SIG-M5 treated with dmso at 0.1 percent for 504 hours (cell line): ENCODE measurements around the gene HCST.

Source experiments
- DNase-seq: peaks from one replicate; lab custom pipeline; 2025; ENCODE audit not compliant: unreplicated experiment; lab: John Stamatoyannopoulos, UW

The HCST gene, protein sequence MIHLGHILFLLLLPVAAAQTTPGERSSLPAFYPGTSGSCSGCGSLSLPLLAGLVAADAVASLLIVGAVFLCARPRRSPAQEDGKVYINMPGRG

DNA sequence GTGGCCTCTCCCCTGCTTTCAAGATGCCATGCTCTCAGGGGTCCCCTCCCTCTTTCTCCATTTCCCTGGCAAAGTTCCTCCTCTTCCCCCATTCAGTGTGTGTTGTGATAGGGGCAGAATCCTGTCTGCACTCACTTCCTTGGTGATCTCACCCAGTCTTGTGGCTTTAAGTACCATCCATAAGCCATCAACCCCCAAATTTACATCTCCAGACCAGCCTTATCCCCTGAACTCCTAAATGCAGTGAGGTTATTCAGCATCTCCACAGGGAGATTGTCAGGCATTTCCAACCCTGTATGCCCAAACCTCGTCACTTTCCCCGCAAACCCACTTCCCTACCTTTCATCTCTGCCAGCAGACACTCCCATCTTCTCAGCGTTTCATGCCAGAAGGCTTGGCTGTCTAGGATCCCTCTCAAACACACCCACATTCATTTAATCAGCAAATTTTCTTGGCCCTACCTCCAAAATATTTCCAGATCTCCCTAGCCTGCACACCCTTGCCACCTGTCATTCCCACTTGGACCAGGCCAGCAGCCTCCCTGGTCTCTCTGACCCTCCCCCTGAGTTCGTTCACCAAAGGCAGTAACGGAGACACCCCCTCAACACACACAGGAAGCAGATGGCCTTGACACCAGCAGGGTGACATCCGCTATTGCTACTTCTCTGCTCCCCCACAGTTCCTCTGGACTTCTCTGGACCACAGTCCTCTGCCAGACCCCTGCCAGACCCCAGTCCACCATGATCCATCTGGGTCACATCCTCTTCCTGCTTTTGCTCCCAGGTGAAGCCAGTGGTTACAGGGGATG is at the start of gene HCST:
Gene HCST, plus strand, starts transcription at position 676 of the 808 bp plus-strand sequence. Its CDS starts 65 bp downstream, at position 741.
- DNase-seq, result peak; percentile 53

GRCh38 chr19:35853038-35853756 is 49.1 kb upstream of the HCST start:
- no peak for DNase-seq

DNA sequence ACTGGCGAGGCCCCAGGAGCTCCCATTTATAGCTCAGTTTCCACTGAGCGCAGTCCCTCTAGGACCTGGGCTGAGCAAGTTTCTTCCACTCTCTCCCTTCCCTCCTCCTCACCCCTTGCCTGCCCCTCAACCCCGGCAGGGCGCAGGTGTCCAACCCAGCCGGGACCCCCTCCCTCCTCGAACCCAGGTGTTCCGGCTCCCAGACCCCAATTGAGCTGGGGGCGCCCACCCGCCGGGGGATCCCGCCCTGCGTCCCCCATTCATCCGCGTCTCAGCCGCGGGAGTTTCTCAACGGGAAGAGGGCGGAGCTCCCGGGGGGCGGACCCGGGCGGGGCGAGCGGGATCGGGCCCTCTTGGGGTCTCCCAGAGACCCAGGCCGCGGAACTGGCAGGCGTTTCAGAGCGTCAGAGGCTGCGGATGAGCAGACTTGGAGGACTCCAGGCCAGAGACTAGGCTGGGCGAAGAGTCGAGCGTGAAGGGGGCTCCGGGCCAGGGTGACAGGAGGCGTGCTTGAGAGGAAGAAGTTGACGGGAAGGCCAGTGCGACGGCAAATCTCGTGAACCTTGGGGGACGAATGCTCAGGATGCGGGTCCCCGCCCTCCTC is 45.7 kb upstream of the HCST start, which contains the start of gene KIRREL2:
Gene KIRREL2, plus strand, starts transcription at position 366 of the 604 bp plus-strand sequence. Its CDS starts 209 bp downstream, at position 575.
- DNase-seq, result peak; percentile 52

GRCh38 chr19:35858311-35858710 is 44.0 kb upstream of the HCST start:
- no peak for DNase-seq

GRCh38 chr19:35859414-35859813 is 42.9 kb upstream of the HCST start:
- no peak for DNase-seq

DNA sequence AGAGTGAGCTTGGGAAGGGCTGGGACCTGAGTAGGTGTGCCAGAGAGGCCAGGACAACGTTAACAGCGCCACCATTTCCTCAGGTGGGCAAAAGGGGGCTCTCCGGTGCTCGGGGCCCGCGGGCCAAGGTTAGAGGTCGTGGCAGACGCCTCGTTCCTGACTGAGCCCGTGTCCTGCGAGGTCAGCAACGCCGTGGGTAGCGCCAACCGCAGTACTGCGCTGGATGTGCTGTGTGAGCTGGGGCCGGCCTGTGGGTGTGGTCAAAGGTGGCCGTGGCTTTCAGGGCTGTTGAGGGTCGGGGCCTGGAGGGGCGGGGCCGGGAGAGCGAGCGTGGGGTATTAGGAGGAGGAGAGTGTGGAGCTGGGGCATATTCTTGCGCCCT is 41.9 kb upstream of the HCST start:
- no peak for DNase-seq

- DNase-seq, result no peak
Measured at GRCh38 chr19:35860818-35861639, 41.3 kb upstream of the HCST start.

DNA sequence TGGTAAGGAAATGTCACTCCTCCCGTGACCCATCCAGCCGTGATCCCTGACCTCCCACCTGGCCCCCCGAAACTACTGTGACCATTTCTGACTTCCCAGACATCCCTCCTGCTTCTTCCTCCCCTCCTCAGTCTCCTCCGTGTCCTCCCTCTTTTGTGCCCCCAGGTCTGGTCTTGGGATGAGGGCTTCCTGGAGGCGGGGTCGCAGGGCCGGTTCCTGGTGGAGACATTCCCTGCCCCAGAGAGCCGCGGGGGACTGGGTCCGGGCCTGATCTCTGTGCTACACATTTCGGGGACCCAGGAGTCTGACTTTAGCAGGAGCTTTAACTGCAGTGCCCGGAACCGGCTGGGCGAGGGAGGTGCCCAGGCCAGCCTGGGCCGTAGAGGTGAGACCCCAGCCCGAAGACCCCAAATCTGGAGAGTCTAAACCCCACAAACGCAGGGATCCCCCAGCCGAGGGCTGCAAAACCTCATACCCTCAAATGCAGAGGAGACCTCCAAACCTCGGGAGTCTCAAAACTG is 40.6 kb upstream of the HCST start:
- DNase-seq, result no peak

DNA sequence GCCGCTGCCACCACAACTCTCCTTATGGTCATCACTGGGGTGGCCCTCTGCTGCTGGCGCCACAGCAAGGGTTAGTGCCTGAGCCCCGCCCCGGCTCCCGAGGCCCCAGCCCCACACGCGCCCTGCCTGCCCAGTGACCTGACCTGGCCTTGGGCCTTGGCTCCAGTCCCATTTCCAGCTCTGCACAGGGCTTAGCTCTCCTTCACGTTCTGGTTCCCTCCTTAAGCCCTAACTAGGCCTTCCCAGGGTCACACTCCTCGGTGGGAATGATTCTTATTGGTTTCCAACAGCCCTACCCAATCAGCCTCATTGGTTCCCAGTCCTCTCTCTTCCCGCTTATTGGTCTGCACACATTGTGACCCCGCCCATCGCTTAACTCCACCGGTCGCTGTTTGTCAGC is 39.8 kb upstream of the HCST start:
- DNase-seq, result no peak

DNA sequence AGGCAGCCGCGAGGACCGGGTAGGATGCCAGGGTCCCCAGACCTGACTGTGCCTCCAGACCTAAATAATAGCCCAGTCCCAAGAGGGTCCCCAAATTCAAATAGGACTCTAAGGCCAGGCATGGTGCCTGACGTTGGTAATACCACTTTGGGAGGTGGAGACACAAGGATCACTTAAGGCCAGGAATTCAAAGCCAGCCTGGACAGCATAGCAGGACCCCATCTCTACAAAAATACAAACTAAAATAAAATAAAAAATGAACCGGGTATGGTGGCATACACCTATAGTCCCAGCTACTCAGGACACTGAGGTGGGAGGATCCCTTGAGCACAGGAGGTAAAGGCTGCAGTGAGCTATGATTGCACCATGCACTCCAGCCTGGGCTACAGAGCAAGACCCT is 39.3 kb upstream of the HCST start:
- no peak for DNase-seq

DNA sequence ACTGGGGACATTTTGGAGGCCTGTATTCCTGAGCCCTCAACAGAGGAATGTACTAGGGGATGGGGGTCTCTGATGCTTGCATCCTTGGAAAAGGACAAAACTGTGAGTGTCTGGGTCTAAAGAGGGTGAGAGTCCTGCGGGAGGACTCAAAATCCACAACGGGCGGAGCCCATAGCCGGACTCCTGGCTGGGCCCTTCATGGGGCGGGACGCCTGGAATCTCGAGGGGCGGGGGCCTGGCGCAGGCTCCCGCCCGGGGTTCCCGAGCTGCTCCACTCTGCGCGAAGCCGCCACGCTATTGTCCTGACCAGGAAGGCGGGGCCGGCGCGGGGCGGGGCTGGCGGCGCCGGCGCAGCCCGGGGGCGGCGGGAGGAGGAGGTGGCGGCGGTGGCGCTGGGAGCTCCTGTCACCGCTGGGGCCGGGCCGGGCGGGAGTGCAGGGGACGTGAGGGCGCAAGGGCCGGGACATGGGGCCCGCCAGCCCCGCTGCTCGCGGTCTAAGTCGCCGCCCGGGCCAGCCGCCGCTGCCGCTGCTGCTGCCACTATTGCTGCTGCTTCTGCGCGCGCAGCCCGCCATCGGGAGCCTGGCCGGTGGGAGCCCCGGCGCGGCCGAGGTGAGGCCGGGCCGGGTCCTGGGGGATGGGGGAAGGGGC is 34.0 kb upstream of the HCST start, which contains the start of gene APLP1:
Gene APLP1, plus strand, starts transcription at position 403 of the 651 bp plus-strand sequence. Its CDS starts 63 bp downstream, at position 466.
- DNase-seq, result peak; percentile 45

DNA sequence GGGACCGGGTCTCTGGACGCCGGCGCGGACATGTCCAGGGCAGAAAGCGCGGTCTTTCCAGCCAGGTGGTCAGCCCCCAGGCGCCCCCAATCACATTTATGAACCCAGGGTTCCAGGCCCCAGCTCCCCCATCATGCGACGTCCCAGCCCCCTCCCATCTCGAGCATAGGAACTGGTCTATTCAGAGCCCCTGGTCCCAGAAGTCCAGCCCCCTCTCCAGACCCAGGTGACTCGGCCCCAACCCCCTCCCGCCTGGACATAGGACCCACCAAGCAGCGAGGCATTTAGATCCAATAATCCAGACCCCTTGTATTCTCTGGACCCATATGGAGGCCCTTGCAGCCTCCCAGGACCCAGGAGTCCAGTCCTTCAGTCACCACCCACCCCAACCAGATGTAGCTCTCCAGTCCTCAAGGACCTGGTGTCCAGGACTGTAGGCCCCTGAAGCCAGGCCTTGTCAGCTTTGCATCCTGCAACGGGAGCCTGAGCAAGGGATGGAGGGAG is 33.5 kb upstream of the HCST start:
- no peak for DNase-seq

DNA sequence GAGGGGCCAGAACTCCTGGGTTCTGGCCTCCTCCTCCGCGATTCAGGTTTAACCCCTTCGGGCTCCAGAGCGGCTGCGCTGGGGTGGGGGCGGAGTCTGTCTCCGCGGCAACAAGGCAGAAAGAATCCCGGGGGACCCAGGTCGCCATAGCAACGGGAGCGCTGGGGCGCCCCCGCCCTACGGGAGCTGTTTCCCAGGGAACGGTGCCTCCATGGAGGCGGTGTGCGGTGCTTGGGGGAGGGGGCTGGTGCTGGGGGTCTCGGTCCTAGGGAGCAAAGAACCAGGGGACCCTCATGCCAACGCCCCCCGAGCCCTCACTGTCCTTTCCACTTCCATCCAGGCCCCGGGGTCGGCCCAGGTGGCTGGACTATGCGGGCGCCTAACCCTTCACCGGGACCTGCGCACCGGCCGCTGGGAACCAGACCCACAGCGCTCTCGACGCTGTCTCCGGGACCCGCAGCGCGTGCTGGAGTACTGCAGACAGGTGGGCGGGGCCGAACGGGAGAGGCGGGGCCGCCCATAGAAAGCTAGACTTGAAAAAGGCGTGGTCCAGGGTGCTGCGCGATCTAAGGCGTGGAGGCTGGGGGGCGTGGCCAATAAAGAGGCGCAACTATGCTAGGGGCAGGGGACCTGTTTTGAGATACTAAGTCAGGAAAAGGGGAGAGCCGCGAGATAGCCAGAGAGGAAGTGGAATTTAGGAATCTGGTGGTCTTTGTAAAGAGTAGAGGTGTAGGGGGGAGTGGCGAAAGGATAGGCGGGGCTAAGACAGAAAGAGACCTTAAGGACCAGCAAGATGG is 32.8 kb upstream of the HCST start:
- DNase-seq, result peak; percentile 95

DNA sequence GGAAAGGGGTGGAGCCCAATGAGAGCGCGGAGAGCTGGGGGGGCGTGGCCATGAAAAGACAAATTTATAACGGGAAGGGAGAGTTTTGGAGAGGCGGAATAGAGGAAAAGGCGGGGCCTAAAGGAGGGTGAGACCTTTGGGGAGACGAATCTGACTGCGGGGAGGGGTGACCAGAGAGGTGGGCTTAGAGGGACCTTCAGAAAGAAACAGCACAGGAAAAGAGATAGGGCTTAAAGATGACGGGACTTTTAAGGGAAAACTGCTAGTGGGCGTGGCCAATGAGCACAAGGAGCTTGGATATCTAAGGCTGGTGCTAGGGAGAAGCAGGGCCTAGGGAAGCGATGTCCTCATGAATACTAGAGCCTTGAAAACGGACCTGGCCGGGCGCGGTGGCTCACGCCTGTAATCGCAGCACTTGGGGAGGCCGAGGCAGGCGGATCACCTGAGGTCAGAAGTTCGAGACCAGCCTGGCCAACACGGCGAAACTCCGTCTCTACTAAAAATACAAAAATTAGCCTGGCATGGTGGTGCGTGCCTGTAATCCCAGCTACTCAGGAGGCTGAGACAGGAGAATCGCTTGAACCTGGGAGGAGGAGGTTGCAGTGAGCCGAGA is 32.1 kb upstream of the HCST start:
- peak; percentile 90 for DNase-seq

DNA sequence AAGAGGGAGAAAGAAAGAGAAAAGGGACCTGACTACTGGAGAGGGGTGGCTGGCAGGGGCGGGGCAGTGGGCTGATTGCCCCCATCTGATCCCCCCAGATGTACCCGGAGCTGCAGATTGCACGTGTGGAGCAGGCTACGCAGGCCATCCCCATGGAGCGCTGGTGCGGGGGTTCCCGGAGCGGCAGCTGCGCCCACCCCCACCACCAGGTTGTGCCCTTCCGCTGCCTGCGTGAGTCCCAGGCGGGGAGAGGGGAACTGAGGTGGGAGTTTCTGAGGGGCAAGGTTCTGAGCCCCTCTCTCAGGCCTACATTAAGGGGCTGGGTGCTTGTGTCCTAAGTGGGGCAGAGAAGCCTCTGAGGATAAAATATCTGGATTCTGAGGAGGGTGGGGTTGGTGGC is 31.5 kb upstream of the HCST start:
- no peak for DNase-seq

DNA sequence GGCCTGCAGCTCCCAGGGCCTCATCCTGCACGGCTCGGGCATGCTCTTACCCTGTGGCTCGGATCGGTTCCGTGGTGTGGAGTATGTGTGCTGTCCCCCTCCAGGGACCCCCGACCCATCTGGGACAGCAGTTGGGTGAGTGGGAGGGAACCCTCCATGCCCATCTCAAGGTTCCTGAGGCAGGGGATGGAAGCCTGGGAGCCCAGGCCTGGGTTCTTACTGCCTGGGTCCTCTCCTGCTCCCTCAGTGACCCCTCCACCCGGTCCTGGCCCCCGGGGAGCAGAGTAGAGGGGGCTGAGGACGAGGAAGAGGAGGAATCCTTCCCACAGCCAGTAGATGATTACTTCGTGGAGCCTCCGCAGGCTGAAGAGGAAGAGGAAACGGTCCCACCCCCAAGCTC is 30.7 kb upstream of the HCST start:
- no peak for DNase-seq

DNA sequence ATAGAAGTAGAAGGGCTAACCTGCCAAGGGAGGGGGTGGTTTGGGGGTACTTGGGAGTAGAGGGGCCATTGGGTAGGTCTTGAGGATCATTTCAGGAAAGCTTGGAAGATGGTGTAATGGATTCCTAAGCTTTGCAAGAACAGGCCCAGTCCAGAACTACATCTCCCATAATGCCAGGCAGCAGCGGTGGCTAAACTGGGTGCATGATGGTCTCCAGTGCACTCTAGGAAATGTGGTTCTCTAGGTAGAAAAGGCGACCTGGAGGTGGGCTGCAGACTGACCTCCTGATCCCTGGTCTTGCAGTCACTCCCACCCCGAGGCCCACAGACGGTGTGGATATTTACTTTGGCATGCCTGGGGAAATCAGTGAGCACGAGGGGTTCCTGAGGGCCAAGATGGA is 30.1 kb upstream of the HCST start:
- no peak for DNase-seq

DNA sequence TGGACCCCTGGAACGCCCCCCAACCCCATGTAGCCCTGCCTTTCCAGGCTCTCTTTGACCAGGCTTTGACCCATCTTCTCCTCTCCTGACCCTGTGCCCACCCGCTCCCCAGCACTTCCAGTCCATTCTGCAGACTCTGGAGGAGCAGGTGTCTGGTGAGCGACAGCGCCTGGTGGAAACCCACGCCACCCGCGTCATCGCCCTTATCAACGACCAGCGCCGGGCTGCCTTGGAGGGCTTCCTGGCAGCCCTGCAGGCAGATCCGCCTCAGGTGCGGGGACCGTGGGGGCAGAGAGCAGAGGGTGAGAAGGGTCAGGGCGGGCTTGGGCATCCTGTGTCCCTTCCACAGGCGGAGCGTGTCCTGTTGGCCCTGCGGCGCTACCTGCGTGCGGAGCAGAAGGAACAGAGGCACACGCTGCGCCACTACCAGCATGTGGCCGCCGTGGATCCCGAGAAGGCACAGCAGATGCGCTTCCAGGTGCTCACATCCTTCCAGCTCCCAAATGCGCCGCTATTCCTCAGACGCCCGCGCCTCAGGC is 27.9 kb upstream of the HCST start:
- DNase-seq, result no peak
